ENCODE measurements around the gene HIPK2. TPM values are rescaled to one million over a fixed set of nuclear protein-coding genes. Genes with fewer than 3 reads are reported as not detected.

Gene HIPK2
- polyA plus RNA-seq, 2 of the 4 experiments (the other 2 are of a cell fraction): 11.3 to 12.1 TPM

GRCh38 chr7:139658908-139659675 is 118.7 kb downstream of the HIPK2 start:
- FAIRE-seq (no peak), ATAC-seq (no peak), DNase-seq (ENCODE audit: low read depth in 1 of 2, low spot score in 1 of 2) (no peak)
- POLR2A ChIA-PET: no interaction called here
- Histone ChIP-seq H3K4me1 (peaks cover 20% of the 10 kb centered on the region; the same call in 2 of the 3 replicates), H3K4me2 (no peak overlapping the region), H3K27ac (no peak overlapping the region), H3K9me3 (no peaks in the 10 kb centered on the region), H3K4me3 (no peak overlapping the region)
- CTCF ChIA-PET: interaction anchor here (1.3 to 7.8 kb wide), 2 partner anchors 9 to 12 kb away, joined by 4 to 68 read pairs; no protein-coding TSS in a partner anchor
- WGBS (ENCODE audit: missing lambda C conversion rate): 93% methylated on average over 14 of the region's 14 CpGs
- TF ChIP-seq TP53 (CRISPR knock-in tag; IDR thresholded peaks at IDR 0.05): no peak
- no peak for TF ChIP-seq CEBPB (IDR thresholded peaks at IDR 0.05)
- no peak for TF ChIP-seq BHLHE40 (IDR thresholded peaks at IDR 0.05; ENCODE audit: low read depth, low read length)
- TF ChIP-seq POLR2AphosphoS2 (conservative IDR thresholded peaks at IDR 0.05; ENCODE audit: low read length): no peak
- no peak for TF ChIP-seq E2F6 (IDR thresholded peaks at IDR 0.05; ENCODE audit: borderline replicate concordance, low read depth)
- no peak for TF ChIP-seq PBX3 (IDR thresholded peaks at IDR 0.05)
- no peak for TF ChIP-seq TFCP2L1 (CRISPR knock-in tag; IDR thresholded peaks at IDR 0.05)
- no peak for TF ChIP-seq KDM5A (IDR thresholded peaks at IDR 0.05)

GRCh38 chr7:139658296-139658695 is 119.5 kb downstream of the HIPK2 start:
- no peak for FAIRE-seq
- WGBS (ENCODE audit: missing lambda C conversion rate): 83% methylated on average over 3 of the region's 3 CpGs
- no peak for DNase-seq (ENCODE audit: low read depth in 1 of 2, low spot score in 1 of 2)
- Histone ChIP-seq H3K4me2 (no peak overlapping the region), H3K4me1 (peaks cover 22% of the 10 kb centered on the region; the same call in 2 of the 3 replicates), H3K27ac (no peak overlapping the region), H3K4me3 (no peak overlapping the region), H3K9me3 (no peaks in the 10 kb centered on the region)
- ATAC-seq: no peak
- POLR2A ChIA-PET: no interaction called here
- TF ChIP-seq MAZ (IDR thresholded peaks at IDR 0.05; ENCODE audit: borderline replicate concordance, low read depth, low read length) (no peak), CEBPB (IDR thresholded peaks at IDR 0.05) (no peak), HDAC2 (IDR thresholded peaks at IDR 0.05) (no peak), RAD21 (conservative IDR thresholded peaks at IDR 0.05 in 1 of 2, IDR thresholded peaks at IDR 0.05 in 1 of 2) (no peak), NFE2L2 (conservative IDR thresholded peaks at IDR 0.05; ENCODE audit: low read length) (no peak), TP53 (CRISPR knock-in tag; IDR thresholded peaks at IDR 0.05) (no peak), POLR2A (IDR thresholded peaks at IDR 0.05; ENCODE audit: low read length) (no peak), HOXA7 (CRISPR knock-in tag; IDR thresholded peaks at IDR 0.05) (no peak), PHF8 (IDR thresholded peaks at IDR 0.05; ENCODE audit: borderline replicate concordance, low read depth) (no peak), ZFP36 (IDR thresholded peaks at IDR 0.05; ENCODE audit: borderline replicate concordance, partially characterized antibody) (no peak), ZNF302 (CRISPR knock-in tag; IDR thresholded peaks at IDR 0.05) (no peak), RARB (CRISPR knock-in tag; IDR thresholded peaks at IDR 0.05) (no peak), FOSB (CRISPR knock-in tag; IDR thresholded peaks at IDR 0.05) (no peak), E2F6 (IDR thresholded peaks at IDR 0.05; ENCODE audit: borderline replicate concordance, low read depth) (no peak), HOXB5 (CRISPR knock-in tag; IDR thresholded peaks at IDR 0.05) (no peak), CTCF (IDR thresholded peaks at IDR 0.05) (no peak), RNF2 (IDR thresholded peaks at IDR 0.05; ENCODE audit: borderline replicate concordance, low read depth) (no peak)
- CTCF ChIA-PET: interaction anchor here (1.8 kb wide), 1 partner anchor 113 kb away, joined by 3 read pairs; no protein-coding TSS in a partner anchor

All from A549 (cell line).